ENCODE results near the gene ITGB6. TPM values are rescaled to one million over a fixed set of nuclear protein-coding genes. Genes with fewer than 3 reads are reported as not detected.

Gene ITGB6
- polyA plus RNA-seq, 12 donors = 24.5 to 77.2 (median 54.3) TPM; not detected in 1

DNA sequence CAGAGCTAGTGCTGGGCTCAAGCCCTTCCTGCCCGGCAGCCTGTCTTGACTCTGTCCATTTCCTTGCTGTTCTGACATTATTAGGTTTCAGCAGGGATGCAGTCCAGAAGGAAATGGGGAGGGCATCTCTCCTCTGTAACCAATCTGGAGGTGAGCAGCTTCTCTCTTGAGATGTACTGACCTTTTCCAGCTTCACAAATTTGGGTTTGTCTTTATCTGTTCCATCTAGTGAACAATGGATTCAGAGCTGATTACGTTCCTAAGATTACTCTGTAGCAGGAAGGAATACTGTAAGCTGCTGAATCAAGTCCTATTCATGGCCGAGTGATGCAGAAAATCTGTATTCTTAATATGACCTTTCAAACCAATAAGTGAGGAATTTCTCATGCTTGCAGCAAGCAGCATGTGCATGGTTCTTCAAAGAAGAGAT, 148.7 kb downstream of the ITGB6 start:
- DNase-seq = no peak

DNA sequence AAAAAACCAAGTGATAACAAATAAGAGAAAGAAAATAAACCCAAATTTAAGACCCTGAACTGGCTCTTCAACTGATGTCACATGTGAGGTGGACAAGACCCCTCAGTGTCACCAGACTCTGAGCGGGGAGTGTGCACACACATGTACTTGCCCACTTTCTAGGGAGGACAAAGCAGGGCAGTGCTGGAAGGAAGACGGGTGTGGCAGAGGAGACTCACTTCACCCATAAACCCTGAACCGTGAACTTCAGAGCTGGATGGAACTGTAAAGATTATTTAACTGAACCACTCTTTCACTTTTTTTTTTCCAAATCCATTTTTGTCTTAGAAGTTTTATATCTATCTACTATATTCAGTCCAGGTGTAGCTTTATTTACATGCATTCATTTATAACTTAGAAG, 149.9 kb downstream of the ITGB6 start:
- no peak for DNase-seq

Other genes starting within 250 kb of the ITGB6 start
- gene PLA2R1, start 137.7 kb downstream of the ITGB6 start, polyA plus RNA-seq (ENCODE audit: insufficient read length in 12 of 12) = 10 to 100 TPM in 1 of 12 donors, 1 to 10 TPM in 9, under 1 TPM in 1, not detected in 1; 0.91 to 10.6 (median 1.8) TPM